ENCODE measurements around the gene RAB40B.

Gene RAB40B

DNA sequence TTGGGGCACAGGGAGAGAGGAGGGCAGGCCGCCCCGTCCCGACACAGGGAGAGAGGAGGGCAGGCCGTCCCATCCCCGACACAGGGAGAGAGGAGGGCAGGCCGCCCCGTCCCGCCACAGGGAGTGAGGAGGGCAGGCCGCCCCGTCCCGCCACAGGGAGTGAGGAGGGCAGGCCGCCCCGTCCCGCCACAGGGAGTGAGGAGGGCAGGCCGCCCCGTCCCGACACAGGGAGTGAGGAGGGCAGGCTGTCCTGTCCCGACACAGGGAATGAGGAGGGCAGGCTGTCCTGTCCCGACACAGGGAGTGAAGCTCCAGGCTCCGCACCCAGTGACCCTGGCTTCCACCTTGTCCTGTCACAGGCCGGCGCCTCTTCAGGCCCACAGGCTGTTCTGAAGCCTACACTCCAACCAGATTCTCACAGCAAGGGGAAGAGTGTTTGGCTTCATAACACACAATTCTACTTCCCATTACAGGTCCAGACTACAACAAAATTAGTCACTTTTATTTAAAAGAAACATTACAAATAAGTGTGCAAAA, 84.3 kb downstream of the RAB40B start:
- no peak for DNase-seq (ENCODE audit: low spot score)

DNA sequence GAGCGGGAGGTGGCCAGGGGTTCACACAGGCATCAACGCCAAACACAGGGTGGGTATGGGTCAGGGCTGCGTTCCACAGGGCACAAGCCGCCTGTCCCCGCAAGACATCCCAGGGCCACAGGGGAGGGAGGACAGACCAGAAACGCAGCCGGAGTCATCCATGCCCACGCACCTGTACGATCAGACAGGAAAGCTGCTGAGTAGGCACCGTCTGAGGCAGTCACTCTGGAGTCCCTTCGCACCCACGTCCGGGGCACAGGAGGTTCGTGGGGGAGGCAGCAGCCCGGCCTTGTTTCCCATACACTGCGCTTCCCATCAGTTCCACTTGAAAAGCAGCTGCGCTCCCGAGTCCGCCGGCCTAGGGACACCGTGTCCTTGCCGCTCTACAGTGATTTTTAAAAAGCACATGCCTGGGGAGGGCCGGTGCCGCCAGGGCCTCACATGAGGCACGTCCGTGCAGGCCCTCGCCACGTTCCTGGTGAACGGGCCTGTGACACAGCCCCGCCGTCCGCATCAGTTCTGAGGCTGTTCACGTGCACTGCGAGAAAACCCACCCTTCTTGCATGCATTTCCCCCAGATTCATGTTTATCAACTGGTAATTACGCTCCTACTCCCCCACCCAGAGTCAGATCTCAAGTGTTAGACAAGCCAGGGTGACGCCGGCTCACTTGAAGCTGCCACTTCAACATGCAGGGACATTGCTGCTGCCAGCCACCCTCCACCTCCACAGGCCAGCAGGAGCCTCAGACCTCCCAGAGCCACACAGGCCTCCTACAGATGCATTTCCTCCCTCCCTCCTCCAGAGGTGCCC, 85.0 kb downstream of the RAB40B start:
- DNase-seq (ENCODE audit: low spot score): no peak

DNA sequence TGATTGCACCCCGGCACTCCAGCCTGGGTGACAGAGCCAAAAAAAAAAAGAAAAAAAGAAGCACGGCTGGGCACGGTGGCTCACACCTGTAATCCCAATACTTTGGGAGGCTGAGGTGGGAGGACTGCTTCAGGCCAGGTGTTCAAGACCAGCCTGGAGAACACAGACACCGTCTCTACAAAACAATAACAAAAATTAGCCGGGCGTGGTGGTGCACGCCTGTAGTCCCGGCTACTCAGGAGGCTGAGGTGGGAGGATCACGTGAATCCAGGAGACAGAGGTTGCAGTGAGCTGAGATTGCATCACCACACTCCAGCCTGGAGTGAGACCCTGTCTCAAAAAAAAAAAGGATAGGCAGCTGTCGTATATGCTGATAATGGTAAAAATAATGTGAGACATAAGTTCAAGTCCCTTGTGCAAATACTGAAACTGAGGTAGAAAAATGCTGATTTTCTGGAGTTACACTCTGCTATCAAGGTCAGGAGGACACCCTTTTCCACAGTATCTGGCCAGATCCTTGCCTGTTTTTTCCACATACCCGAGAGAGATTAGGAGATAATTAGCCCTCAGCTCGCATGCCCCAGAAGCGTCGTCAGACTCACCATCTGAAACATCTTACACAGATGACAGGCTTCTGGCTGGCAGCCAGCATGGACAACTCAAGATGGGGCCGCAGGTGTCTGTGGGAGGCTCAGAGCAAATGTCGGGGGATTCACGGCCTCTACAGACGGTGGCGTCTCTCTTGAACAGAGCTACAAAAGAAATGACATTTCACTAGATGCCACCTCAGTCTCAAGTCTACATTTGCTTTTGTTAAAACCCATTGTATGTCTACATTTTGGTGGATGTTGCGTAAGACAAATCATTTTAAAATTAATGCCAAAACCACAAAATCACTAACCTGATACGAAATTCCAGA, 87.1 kb downstream of the RAB40B start:
- DNase-seq (ENCODE audit: low spot score): no peak

DNA sequence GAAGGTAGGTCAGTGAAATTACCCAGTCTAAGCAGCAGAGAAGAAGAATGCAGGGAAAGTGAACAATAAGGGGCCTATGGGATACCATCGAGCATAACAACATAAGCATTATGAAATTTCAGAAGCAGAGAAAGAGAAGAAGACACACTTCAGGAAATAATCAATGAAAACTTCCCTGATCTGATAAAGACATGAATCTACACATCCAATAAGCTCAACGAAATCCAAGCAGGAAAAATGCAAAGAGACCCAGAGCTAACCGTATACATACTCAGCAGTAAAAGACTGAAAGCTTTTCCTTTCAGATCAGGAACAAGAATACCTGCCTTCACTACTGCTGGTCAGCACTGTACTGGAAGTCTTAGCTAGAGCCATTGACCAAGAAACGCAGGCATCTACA, 88.8 kb downstream of the RAB40B start:
- no peak for DNase-seq (ENCODE audit: low spot score)

DNA sequence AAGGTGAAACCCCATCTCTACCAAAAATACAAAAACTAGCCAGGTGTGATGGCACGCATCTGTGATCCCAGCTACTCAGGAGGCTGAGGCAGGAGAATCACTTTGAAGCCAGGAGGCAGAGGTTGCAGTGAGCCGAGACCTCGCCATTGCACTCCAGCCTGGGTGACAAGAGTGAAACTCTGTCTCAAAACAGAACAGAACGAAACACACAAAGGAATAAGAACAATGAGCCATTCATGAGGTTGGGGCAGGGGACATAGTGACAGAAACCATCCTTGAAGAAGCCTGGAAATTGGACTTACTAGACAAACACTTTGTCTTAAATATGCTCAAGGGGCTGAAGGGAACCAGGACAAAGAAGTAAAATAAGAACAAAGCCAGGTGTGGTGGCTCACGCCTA, 89.7 kb downstream of the RAB40B start:
- DNase-seq (ENCODE audit: low spot score): no peak

DNA sequence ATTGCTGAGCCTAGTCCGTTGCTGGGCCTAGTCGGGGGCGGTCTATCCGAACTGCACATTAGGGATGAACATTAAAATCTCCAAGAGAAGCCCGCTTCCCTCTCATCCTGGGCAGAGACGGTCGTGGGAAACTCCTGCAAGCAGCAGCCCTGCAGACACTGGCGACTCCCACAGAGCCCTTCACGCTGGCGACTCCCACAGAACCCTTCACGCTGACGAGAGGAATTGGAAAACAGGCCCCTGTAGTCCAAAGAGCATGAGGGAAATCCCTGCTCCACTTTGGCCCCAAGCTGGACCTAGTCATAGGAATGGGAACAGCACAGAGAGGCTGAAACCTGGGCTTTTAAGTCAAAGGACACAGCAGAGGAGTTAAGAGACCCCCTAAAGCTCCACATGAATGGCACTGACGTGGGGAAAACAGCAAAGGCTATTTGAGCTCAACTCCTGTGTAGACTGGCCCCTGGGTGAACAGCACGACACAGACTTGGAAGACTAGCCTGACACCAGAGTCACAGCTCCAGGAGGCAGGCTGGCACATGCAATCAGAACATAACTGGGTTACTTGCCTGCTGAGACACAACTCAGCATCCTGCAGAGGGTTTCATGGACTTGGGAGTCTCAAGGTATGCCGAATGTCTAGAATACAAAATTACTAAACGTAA, 92.4 kb downstream of the RAB40B start:
- DNase-seq (ENCODE audit: low spot score): no peak

Measured in hepatic stellate cell (primary cell).